ENCODE data around the gene FIP1L1.
"Not testable (repeated sequence)": the region's sequence is repeated elsewhere in the genome, so short reads cannot be mapped to it uniquely, and the experiment has no call there.

The FIP1L1 gene

DNA sequence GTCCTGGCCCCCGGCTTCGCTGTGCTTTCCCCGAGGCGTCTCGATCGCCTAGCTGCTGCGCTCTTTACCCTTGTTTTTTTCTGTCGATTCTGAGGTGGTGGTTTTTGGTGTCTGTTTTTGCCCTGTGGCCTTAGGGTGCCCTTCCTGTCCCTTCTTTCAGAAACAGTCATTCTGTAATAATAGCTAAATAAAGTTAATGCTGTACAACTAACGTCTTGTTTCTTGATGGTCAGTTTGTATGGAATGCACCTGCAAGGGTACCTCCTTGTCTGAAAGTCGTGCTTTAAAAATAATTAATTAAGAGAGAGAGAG is 686 bp downstream of the FIP1L1 start:
- no peak for DNase-seq

DNA sequence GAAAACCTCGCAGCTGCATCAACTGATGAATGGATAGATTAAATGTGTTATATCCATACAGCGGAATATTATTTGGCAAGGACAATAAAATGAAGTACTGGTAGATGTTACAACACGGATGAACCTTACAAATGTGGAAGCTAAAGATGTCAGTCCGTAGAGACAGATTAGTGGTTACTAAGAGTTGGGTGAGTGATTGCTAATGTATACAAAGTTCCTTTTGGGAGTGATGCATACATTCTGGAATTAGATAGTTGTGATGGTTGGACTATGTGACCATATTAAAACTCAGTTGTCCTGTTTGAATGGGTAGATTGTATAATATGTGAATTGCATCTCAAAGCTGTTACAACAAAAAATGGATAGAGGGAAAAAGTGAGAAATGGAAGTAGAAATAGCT is 2.8 kb downstream of the FIP1L1 start:
- no peak for DNase-seq

DNA sequence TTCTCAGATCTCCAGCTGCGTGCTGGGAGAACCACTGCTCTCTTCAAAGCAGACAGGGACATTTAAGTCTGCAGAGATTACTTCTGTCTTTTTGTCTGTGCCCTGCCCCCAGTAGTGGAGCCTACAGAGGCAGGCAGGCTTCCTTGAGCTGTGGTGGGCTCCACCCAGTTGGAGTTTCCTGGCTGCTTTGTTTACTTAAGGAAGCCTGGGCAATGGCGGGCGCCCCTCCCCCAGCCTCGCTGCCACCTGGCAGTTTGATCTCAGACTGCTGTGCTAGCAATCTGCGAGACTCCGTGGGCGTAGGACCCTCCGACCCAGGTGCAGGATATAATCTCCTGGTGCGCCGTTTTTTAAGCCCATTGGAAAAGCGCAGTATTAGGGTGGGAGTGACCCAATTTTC is 32.0 kb downstream of the FIP1L1 start:
- not testable (repeated sequence) for DNase-seq

DNA sequence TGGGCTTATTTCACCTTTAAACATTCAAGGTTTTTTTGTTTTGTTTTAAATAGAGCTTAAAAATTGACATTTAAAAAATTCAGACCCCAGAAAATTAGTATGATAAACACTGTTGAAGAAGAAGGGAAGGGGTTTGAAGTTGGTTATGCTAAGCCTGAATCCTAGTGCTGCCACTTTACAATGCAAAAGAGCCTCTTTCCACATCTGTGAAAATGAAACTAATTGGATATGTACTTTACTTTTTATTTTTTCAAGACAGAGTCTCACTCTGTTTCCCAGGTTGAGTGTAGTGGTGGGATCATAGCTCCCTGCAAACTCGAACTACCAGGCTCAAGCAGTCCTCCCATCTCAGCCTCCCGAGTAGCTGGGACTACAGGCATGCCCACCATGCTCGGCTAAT is 41.8 kb downstream of the FIP1L1 start:
- DNase-seq, result no peak

DNA sequence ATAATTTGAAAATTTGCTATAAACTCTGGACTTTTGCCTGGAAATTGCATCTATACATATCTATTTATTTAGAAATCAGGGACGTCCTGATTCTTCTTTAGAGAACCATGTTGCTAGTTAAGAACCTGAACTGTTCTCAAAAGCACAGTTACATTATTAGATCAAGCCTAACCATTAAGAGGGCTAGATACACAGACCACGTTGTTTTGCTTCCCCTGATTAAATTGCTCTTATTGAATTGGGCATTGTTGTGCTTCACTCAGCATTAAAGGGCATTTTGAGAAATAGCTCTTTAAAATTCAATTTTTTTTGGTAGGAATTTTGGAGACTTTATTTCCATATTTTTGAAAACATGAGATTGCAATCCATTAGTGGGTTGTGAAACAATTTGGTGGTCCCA is 44.4 kb downstream of the FIP1L1 start:
- DNase-seq, result no peak

DNA sequence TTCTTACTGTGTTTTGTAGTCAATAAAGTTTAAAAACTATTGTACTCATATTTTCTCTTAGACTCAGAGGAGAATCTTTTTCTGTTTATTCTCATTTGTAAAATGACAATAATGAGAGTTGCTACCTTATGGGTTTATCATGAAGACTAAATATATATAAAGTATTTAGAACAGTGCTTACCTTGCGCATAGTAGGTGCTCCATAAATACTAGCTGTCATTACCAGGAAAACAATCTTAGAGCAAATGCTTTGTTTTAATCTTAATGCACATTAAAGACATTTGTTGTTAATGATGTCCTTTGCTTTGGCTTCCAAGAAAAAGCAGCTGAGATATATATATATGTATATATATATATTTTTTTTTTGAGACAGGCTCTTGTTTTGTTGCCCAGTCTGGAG is 44.9 kb downstream of the FIP1L1 start:
- DNase-seq, result no peak

DNA sequence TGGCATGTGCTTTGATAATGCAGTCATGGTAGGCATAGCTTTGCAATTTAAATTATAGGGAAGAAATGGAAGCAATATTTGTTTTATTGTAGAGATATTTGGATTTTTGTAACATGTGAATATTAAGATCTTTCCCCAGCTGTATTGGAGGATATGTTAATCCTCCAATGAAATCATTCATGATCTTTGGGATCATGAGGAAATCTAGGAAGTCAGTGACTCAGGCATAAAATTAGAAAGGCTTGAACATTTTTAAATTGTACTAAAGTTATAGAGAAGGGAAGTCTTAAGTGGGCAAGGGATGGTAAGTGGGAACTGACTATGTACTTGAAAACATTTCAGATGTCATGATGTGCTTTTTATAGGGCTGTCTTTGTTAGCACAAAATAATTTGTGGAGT is 46.8 kb downstream of the FIP1L1 start:
- no peak for DNase-seq

DNA sequence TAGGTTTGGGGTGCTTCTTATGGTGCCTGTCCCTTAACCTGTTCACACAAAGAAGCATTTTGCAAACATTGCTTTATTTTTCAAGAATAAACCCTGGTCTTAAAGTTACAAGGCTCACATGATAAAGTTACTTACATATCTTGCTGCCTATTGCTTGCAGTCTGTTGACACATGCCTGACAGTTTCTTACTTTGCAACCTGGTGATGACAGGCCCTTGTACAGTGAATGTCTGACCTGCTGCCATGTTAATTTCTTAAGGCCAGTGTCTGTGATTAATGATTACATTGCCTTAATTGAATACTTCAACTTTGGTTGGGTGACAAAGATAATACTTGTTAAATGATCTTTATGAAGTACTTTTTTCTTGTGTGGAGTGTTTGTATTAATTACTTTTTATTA is 49.9 kb downstream of the FIP1L1 start:
- DNase-seq, result no peak

DNA sequence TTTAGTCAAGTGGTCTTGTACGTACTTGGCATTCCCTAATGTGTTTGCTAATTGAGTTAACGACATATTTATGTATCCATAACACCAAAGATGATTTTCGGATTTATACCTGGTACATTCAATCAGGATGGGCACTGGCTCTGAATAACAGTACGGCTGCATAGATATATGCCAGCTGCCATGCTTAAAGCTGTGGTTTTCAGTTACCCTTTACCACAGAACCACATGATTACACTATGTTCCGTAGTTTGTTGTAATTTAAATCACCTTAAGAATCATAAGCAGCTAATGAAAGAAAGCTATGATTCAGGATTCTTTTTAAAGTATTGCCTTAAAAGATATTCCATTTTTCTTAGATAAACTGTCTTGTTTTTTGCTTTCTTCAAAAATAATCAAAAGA is 53.6 kb downstream of the FIP1L1 start:
- DNase-seq, result no peak

DNA sequence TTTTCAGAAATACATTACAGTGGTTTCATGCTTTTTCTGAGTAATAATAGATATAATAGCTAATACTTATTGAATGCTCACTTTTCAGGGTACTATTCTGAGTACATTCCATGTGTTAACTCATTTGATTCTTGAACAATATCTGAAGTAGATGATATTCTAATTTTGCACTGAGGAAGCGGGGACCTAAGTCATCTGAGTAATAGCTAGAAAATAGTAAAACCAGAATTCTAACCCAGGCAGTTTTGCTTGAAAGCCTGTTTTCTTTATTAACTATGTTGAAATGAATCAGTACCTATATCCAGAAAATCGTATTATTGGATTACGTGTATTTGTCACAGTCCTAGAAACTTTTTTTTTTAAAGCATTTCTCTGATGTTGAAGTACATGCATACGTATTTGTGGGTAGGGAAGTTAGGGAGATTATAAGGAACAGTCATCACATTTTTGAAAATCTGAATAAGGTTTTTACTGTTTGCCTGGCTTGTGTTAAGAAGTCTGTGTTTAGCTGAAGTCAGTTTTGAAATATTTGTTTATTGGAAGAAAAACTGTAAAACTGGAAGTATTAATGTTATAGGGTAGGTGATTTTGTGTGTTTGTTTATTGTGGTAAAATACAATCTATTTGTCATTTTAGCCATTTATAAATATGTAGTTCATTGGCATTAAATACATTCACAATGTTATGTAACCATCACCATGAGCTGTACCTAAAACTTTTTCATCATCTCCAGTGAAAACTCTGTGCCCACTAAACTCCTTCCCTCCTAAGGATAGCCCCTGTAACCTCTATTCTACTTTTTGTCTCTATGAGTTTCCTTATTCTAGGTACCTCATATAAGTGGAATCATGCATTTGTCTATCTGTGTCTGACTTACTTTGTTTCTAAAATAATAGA is 55.3 kb downstream of the FIP1L1 start:
- DNase-seq, result no peak

DNA sequence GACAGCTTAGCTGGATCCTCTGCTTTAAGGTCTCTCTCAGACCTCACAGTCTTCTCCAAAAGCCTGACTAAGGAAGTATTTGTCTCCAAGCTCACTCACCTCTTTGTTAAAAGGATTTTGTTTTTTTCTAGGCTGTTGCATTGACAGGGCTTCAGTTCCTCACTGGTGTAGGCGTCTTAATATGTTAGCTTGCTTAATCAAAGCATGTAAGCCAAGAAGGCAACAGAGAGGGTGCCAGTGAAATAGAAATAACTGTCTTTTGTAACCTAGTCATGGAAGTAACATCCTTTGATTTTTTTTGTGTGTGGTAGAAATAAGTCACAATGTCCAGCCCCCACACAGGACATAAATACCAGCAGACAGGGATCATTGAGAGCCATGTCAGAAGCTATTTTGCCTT is 58.8 kb downstream of the FIP1L1 start:
- no peak for DNase-seq

DNA sequence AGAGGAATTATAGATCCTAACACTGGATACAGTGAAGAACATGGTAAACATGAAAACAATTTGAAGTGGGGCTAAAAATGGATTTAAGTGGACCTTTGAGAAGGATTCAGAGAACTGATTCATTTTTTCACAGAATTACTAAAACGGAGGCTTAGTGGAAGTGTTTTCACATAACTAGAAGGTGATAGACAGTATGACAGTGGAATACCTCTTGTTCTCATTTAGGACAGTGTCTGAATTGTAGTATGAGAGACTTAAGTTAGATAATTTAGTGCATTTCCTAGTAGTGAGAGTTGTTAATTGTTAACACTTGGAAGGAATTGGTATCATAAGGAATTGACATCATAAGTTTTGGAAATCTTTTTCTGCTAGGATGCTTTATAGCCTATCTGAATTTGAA is 64.1 kb downstream of the FIP1L1 start:
- DNase-seq, result no peak

DNA sequence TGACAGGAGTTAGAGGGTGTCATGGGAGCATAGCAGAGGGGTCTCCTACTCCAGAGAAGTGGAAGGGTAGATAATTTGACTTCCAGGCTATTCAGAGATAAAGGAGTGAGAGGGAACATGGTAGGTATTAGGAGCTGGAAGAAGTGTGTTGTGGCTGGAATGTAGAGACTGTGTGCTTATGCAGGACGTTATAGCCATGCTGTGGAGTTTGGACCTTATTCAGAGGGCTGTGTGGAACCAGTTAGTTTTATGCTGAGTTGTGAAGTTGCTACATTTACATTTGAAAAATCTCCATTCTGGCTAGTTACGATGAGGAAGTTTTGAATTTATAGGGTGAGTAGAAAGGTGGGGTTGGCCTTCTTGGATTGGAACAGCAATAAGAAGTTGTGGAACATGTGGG is 67.5 kb downstream of the FIP1L1 start:
- DNase-seq, result no peak

DNA sequence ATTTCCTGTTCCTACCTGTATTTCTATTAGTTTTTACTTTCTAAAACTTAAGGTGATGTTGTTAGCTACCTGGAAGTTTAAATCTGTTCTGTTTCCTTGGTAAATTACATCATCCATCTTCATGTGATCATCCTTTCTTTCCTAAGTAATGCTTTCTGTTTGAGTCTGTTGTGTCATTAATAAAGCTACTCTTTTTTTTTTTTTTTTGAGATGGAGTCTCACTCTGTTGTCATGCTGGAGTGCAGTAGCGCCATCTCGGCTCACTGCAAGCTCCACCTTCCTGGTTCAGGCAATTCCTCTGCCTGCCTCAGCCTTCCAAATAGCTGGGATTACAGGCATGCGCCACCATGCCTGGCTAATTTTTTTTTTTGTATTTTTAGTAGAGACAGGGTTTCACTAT is 73.3 kb downstream of the FIP1L1 start:
- no peak for DNase-seq

DNA sequence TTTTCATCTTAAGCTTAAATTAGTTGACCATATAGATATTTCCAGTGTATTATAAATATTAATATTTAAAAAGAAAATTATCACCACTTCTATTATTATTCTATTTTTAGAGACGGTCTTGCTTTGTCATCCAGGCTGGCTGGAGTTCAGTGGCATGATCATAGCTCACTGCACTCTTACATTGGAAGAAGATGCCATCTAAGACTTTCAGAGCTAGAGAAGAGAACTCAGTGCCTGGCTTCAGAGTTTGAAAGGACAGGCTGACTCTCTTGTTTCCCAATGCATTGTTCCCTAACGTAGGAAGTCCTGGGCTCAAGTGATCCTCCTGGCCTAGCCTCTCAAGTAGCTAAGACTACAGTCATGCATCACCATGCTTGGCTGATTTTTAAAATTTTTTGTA is 75.9 kb downstream of the FIP1L1 start:
- DNase-seq, result no peak

DNA sequence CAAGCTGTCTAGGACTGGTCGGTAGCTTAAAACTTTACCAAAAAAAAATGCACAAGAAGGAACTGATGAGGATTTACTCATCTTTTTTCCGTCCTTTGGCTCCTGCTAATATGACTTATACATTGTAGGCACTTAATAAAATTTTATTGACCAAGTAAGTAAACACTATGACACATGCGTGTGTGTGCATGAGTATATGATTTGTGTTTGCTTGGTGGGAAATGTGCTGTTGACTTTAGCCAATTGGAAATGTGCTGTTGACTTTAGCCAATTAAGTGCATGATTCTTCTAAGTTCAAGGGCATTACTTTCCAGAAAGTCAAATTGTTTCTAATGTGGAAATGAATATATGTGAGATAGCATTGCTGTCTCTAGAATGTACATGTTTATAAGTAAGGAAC is 78.3 kb downstream of the FIP1L1 start:
- DNase-seq, result no peak

DNA sequence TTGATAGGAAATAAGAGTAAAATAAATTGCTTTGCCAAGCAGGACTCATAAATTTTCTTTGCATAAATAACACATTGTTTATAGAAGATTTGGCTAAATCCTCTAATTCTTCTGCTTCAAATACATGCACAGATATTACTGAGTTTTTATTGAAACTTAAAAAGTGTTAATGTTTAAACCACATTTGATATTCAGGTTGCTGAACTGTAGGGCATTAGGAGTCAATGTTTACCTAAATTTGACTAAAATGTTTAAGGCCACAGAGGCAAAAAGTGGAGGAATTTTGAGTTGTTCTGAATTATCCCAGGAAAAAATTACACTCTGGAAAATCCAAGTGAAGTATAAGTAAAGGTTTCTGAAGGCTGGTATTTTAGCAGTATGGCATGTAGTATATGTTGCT is 78.7 kb downstream of the FIP1L1 start:
- DNase-seq, result no peak

DNA sequence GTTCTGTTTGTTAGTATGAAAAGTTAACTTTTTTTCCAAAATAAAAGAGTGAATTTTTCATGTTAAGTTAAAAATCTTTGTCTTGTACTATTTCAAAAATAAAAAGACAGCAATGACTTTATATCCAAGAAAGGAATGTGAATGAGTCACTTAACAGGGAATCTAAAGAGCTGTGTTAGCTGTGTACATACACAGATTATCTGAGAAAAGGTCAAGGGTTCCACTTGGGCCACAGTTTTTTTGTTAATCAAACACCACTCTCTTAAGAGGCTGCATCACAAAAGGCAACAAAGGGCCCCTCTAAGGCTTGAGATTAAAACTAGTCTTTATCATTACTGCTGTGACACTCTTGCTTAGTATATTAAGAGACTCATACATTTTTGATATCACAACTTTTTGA is 82.1 kb downstream of the FIP1L1 start:
- no peak for DNase-seq

DNA sequence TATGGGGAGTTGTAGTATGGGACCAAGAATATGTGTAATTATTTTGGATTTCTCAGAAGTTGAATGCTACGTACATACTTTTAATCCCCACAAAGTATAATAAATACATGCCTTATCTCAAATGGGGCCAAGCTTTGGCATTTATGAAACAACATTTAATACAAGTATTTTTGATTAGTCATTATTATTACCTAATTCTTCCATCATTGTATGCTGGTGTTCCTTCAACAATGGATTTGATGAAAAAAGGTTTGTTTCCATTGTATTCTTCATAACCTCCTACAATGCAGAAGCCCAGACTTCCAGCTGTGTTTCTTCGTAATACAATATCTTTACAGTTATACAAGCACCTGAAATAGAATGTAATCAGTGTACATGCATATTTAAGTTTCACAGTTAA is 83.8 kb downstream of the FIP1L1 start:
- no peak for DNase-seq

DNA sequence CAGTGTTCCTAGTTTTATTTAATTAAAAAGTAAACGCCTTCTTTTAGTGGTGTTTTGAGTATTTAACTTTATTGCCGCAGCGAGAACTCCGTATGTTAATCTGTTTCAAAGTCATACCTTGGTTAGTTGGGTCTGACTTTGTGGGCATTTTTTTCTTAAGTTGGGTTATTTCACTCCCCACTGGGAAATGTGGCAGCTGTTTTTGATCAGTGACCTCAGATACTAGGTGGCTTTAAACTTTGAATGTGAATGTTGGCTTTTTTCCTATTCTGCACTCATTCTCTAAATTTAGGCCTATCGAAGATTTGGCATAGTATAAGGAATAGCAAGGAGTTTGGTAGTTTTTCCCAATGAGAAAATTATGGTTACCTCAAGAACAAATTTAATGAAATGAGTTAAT is 85.9 kb downstream of the FIP1L1 start:
- no peak for DNase-seq

DNA sequence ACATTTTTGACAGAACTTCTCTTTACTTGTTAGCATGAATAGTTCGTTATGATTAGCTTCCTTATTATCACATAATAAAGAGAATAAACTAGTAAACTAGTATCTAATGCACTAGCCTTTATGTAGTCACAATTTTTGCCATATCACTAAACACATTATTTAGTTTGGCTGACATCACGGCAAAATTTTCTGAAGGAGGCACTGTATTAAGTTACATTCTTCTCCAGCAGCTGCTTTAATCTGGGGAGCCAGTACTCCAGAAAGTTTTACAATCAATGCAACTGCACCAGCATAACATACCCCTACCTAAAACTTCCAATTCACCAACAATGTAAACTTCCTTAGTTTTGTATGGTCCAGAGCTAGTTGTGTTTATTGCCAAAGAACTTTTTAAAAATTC is 87.8 kb downstream of the FIP1L1 start:
- no peak for DNase-seq

DNA sequence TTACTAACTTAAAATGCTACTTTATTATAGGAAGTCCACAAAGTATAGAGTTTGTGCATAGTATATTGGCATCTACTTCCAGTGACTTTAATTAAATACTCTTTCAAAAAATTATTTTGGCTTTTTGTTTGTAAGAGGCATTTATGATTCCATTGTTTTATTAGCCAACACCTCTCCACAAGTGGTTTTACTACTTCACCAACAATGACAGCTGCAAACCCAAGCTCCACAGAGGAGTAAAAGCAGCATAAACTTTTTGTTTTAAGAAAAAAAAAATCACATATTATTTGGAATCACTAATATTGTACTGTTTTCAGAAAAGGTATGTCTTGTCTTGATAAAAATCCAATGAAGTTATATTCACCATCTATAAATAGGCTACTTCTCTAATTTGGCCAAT is 88.5 kb downstream of the FIP1L1 start:
- DNase-seq, result no peak

DNA sequence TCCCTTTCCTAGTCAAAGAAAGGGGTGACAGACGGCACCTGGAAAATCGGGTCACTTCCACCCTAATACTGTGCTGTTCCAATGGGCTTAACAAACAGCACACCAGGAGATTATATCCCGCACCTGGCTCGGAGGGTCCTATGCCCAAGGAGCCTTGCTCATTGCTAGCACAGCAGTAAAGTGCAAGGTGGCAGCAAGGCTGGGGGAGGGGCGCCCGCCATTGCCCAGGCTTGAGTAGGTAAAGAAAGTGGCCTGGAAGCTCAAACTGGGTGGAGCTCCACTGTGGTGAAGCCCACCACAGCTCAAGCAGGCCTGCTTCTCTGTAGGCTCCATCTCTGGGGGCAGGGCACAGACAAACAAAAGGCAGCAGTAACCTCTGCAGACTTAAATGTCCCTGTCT is 89.1 kb downstream of the FIP1L1 start:
- DNase-seq, result not testable (repeated sequence)

DNA sequence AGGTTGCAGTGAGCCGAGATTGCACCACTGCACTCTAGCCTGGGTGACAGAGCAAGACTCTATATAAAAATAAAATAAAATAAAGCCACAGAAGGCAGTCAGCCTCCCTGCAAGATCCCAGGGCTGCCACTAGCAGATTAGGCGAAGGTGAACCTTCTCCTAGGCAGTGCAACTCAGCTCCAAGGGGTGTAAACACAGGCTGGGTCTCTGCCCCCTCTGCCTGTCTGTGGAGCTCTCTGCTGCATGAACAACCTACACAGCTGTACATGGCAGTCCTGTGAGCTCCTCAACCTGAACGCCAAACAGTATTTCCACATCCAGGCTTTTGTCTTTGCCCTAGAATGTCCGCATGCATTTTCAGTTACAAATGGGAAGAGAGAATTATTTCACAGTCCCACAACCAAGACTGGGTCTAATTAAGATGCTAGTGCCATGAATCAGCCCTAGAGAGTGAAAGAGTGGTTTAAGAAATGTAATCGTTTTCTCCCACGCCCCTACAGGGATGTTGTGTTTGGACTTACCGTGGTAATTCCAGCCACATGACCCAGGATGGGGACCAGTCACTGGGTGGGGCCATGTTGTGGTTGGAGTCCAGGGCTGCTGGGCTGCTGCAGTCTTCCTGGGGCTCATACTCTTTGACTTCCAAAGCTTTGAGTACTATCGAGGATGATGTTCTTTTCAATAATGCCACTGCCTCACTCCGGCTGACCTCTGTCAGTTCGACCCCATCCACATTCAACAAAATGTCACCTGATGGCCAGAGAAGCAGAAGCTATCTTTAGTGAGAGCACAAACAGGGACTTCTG is 99.0 kb downstream of the FIP1L1 start:
- DNase-seq, result no peak

Measured in stimulated activated CD4-positive, alpha-beta T cell treated with anti-CD3 and anti-CD28 coated beads, Interleukin-4, amount 100 ng/mL, for 1 hour (primary cell).